A673 (cell line): Measurements from ENCODE around the gene TFCP2.

Experiments
- EZH2 ChIP-seq: fragments of 200-600 bp; sonication (generic); IDR thresholded peaks from 2 replicates; pipeline ENCODE4 v1.6.1; 2017; ENCODE audit warnings: borderline replicate concordance, low read depth, mild to moderate bottlenecking, mixed read lengths, antibody characterized with exemption, low read length; ENCODE audit not compliant: poor library complexity, severe bottlenecking
- TF ChIP-seq, protein P1 (sequence below): fragments of 300-800, 200-600 bp; sonication (generic); conservative IDR thresholded peaks from 2 replicates; pipeline ENCODE4 v1.5.1; 2017; ENCODE audit warnings: low read depth, mild to moderate bottlenecking, antibody characterized with exemption, low read length, moderate library complexity, mixed read lengths

DNA sequence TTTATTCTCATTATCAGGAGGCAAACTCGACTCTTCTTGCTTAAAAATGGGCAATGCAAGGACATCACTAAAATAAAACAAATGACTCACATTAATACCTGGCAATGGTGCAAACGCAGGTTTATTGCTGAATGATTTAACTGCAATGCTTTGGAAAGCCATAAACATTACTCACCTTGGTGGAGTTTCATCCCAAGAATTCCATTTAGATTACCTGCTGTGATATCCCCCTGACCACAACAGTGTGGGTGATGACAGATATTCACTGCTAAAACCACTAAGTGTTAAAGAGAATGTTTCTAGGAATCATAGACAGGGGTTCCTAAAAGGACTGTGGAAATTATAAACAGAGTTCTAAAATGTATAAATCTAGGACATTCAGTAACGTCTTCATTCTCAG lies 54.2 kb downstream of the TFCP2 start:
- TF ChIP-seq, protein P1, sequence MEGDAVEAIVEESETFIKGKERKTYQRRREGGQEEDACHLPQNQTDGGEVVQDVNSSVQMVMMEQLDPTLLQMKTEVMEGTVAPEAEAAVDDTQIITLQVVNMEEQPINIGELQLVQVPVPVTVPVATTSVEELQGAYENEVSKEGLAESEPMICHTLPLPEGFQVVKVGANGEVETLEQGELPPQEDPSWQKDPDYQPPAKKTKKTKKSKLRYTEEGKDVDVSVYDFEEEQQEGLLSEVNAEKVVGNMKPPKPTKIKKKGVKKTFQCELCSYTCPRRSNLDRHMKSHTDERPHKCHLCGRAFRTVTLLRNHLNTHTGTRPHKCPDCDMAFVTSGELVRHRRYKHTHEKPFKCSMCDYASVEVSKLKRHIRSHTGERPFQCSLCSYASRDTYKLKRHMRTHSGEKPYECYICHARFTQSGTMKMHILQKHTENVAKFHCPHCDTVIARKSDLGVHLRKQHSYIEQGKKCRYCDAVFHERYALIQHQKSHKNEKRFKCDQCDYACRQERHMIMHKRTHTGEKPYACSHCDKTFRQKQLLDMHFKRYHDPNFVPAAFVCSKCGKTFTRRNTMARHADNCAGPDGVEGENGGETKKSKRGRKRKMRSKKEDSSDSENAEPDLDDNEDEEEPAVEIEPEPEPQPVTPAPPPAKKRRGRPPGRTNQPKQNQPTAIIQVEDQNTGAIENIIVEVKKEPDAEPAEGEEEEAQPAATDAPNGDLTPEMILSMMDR = no peak
- no peak for TF ChIP-seq EZH2
